Measurements from ENCODE around the gene FFAR1.

Gene FFAR1

GRCh38 chr19:35347171-35347929 lies at the start of gene FFAR1:
Gene FFAR1 (plus strand): TSS chr19:35347902. CDS start chr19:35351552, 3,650 bp downstream.
- no peak for DNase-seq (ENCODE audit: low spot score)

DNA sequence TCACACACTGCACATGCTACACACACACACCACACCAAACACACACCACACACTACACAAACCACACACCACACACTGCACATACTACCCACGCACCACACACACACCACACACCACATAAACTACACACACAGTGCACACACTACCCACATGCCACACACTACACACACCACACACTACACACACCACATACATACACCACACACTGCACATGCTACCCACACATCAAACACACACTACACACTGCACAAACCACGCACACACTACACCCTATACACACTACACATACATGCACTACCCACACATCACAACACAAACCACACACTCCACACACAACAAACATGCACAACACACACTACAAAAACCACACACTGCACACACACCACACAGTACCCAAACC lies 49.8 kb upstream of the FFAR1 start:
- DNase-seq (ENCODE audit: low spot score) = no peak

GRCh38 chr19:35298561-35298972 lies 49.1 kb upstream of the FFAR1 start:
- no peak for DNase-seq (ENCODE audit: low spot score)

GRCh38 chr19:35299523-35300338 lies 48.0 kb upstream of the FFAR1 start:
- no peak for DNase-seq (ENCODE audit: low spot score)

- no peak for DNase-seq (ENCODE audit: low spot score)
Observed at GRCh38 chr19:35300339-35300649, 47.4 kb upstream of the FFAR1 start.

DNA sequence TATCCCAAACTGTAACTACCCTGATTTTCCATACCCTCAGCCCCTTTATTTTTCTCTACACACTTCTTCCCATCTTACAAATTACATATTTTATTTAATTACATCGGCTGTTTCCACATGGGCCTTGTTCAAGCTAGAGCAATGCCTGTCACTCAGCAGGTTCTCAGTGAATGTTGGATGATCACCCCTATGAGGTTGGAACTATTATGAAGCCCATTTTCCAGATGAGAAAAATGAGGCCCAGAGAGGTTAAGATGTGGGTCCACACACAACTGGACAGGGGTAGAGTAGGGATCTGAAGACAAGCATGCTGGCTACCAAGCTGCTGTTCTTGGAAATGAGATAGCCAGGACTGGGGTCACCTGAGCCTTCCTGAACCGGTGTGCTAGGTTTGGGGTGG lies 45.7 kb upstream of the FFAR1 start:
- no peak for DNase-seq (ENCODE audit: low spot score)

- DNase-seq (ENCODE audit: low spot score) = no peak
Observed at GRCh38 chr19:35302446-35302845, 45.3 kb upstream of the FFAR1 start.

DNA sequence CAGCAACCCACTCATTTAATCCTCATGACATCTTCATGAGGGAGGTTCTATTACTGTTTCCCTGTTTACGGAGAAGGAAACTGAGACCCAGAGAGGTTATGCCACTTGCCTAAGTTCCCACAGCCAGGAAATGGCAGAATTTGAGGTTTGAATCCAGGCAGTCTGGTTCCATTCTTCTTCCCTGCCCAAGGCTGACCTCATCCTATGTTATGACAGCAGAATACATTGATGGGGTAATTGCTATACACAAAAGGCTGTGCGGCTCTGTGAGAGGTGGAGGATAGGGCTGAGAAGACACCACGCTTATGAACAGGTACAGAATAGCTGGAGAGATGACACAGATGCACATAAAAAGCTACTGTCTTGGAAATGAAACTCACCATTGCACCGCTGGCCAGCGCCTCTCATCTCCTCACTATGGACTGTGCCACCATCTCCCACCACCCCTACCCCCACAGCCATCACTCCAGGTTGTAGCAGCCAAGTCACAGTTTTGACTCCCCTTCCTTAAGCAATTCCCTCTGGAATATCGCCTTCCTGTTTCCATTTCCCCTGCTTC lies 44.3 kb upstream of the FFAR1 start:
- no peak for DNase-seq (ENCODE audit: low spot score)

- no peak for DNase-seq (ENCODE audit: low spot score)
Observed at GRCh38 chr19:35304036-35304435, 43.7 kb upstream of the FFAR1 start.

DNA sequence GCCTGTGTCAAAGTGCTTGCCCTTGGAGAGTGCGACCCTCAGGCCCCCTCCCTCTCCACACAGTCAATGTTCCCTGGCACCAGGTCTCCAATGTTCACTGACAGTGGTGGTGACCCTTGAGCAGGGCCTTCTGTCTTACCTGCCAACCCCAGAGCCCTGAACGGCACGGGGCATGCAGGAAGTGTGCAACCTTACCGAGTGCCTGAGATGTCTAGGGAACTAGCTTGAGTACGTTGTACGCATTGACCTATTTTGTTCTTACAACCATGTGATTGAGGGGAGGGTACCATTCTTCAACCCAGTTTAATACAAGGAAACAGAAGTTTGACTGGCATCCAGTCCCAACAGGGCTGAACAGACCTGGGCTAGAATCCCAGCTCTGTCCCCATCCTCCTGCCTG lies 42.5 kb upstream of the FFAR1 start:
- DNase-seq (ENCODE audit: low spot score) = no peak

GRCh38 chr19:35306473-35307246 lies 41.0 kb upstream of the FFAR1 start:
- peak; percentile 23 for DNase-seq (ENCODE audit: low spot score)

DNA sequence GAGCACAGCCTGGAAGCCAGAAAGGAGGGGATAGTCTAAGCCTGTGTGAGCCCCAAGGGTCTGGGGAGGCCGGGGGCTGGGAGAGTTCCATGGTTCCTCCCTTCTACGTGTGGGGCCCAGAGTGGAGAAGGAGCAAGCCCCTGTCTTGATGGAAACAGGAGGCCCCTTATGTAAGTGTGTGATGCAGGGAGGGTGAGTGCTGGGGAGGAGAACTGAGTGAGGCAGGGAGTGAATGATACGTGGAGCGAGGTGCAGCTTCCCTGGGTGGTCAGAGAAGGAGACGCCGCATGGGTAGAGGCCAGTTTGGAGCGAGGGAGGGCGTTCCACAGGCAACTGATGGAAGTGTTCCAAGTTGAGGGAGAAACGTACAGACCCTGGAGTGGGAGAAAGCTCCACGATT lies 39.8 kb upstream of the FFAR1 start:
- DNase-seq (ENCODE audit: low spot score) = no peak

GRCh38 chr19:35308910-35309309 lies 38.8 kb upstream of the FFAR1 start:
- DNase-seq (ENCODE audit: low spot score) = no peak

- DNase-seq (ENCODE audit: low spot score) = no peak
Observed at GRCh38 chr19:35309481-35310279, 38.0 kb upstream of the FFAR1 start.

DNA sequence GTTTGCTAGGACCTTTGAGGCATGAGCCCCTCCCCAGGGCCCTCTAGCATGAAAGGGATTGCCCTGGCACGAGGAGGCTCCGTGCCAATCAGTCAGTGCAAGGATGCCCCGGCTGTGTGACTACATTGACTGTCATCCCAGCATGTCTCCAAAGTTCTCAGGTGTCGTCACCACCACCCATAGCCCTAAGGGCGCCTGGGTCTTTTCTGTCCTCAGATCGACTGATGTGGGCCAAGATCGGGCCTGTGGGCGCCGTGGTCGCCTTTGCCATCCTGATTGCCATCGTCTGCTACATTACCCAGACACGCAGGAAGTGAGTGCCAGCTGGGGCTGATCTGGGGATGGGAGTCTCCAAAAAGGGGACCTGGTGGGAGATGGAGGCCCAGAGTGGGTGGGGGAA lies 37.4 kb upstream of the FFAR1 start:
- no peak for DNase-seq (ENCODE audit: low spot score)

DNA sequence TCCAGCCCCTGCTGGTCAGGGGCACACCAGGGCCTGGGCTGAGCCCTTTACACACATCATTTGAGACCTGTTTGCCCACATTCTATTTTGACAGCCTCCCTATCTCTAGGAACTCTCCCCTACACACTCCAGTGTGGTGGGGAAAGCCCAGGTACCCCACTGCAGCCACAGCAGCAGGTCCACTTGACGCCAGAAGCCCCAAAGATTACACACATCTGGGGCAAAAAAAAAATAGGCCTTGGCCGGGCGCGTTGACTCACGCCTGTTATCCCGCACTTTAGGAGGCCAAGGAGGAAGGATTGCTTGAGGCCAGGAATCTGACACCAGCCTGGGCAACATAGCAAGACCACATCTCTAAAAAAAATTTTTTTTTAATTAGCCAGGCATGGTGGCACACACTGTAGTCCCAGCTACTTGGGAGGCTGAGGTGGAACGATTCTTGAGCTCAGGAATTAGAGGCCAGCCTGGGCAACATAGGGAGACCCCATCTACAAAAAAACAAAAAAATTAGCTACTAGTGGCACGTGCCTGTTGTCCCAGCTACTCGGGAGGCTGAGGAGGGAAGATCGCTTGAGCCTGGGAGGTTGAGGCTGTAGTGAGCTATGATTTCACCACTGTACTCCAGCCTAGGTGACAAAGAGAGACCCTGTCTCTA lies 36.8 kb upstream of the FFAR1 start:
- DNase-seq (ENCODE audit: low spot score) = no peak

GRCh38 chr19:35311901-35312665 lies 35.6 kb upstream of the FFAR1 start:
- no peak for DNase-seq (ENCODE audit: low spot score)

DNA sequence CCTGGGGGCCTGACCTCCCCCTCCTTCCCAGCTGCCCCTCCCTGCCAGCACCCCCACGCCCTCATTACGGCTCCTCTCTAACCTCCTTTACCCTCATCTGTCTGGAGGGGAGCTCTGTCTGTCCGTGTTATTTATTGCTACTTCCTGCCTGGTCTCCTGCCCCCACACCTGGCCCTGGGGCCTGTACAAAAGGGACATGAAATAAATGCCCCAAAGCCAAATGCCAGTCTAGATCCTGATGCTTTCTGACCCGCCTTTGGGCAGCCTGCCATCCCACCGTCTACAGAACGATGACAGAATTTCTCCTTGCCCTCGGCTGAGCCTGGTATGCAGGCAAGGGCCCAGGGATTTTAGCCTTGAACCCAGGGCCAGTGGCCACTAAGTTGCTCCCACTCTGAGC lies 34.1 kb upstream of the FFAR1 start:
- DNase-seq (ENCODE audit: low spot score) = no peak

DNA sequence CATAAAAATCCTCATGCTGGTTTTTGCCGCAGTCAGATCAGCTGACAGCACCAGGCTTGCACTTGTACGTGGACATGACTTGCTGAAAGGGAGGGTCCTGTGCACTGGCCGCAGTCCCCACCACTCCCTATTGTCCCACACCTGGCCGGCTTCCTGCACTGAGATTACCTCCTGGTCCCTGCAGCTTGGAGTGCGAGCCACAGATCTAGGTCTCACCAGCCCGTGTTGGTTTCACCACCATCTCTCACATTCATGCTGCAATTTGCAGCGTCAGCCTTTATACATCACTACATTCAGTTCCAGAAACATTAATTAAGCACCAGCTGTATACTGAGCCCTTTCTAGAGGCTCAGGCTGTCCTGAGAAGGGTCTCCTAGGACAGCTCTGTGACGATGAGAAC lies 33.7 kb upstream of the FFAR1 start:
- DNase-seq (ENCODE audit: low spot score) = no peak

DNA sequence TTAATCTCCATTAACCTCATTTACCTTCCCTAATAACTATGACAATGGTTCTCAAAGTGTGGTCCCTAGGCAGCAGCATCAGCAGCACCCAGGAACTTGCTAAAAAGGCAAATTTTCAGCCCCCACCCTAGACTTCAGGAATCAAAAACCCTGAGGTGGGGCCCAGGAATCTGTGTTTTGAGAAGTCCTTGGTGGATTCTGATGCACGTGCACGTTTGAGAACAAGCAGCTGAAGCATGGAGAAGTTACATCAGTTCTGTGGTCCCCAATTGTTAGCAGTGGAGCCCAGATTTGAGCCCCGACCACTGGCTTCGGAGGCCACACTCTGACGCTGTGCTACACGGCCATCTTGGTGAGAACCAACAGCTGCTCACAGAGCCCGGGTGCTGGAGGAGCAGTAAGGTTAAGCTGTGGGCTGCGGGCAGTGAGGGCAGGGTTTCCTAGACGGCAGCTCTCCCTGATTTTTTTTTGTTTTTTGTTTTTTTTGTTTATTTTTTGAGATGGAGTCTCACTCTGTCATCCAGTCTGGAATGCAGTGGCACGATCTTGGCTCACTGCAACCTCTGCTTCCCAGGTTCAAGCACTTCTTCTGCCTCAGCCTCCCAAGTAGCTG lies 32.7 kb upstream of the FFAR1 start:
- no peak for DNase-seq (ENCODE audit: low spot score)

Data from kidney capillary endothelial cell (primary cell).